ENCODE results near the gene CSGALNACT2. TPM values are rescaled to one million over a fixed set of nuclear protein-coding genes. Genes with fewer than 3 reads are reported as not detected.

CSGALNACT2 gene
- total and polyA plus RNA-seq, 9 of the 15 experiments (the other 6 are each of a cell fraction or from before 2014, with no cell fraction given), result 1.4 to 7.3 (median 3.5) TPM

GRCh38 chr10:43204943-43205671 is 66.9 kb downstream of the CSGALNACT2 start (continued):
- TF ChIP-seq SIX5 (IDR thresholded peaks at IDR 0.05; ENCODE audit: borderline replicate concordance in 1 of 2, insufficient read depth in 1 of 2, low read depth in 1 of 2, low read length in 2 of 2) (no peak), KLF6 (CRISPR knock-in tag; IDR thresholded peaks at IDR 0.05; ENCODE audit: borderline replicate concordance) (no peak), EGR1 (conservative IDR thresholded peaks at IDR 0.05) (peak; percentile 78), BMI1 (IDR thresholded peaks at IDR 0.05; ENCODE audit: low read length) (no peak), PHB (CRISPR knock-in tag; IDR thresholded peaks at IDR 0.05) (no peak), RUNX1 (IDR thresholded peaks at IDR 0.05; ENCODE audit: low read depth) (0 out of 2 replicates have a peak, but pooled peaks have one; percentile 14), IRF2 (CRISPR knock-in tag; IDR thresholded peaks at IDR 0.05) (no peak), FOXP1 (CRISPR knock-in tag; IDR thresholded peaks at IDR 0.05) (no peak), RBM17 (IDR thresholded peaks at IDR 0.05; ENCODE audit: borderline replicate concordance, low read depth, low read length) (no peak), L3MBTL2 (IDR thresholded peaks at IDR 0.05) (no peak), ZNF696 (CRISPR knock-in tag; conservative IDR thresholded peaks at IDR 0.05) (no peak), FOXO4 (CRISPR knock-in tag; IDR thresholded peaks at IDR 0.05) (no peak), ILF3 (IDR thresholded peaks at IDR 0.05; ENCODE audit: borderline replicate concordance) (no peak), TEAD4 (IDR thresholded peaks at IDR 0.05; ENCODE audit: low read length) (no peak), TEAD4 (CRISPR knock-in tag; IDR thresholded peaks at IDR 0.05; ENCODE audit: borderline replicate concordance) (no peak), ZNF76 (CRISPR knock-in tag; IDR thresholded peaks at IDR 0.05; ENCODE audit: borderline replicate concordance) (no peak), SMARCC2 (IDR thresholded peaks at IDR 0.05; ENCODE audit: low read depth) (no peak), PHB2 (IDR thresholded peaks at IDR 0.05; ENCODE audit: low read depth) (no peak), JUND (IDR thresholded peaks at IDR 0.05; ENCODE audit: borderline replicate concordance, low read depth, low read length) (0 out of 2 replicates have a peak, but pooled peaks have one; percentile 14), JUND (tag; IDR thresholded peaks at IDR 0.05; ENCODE audit: borderline replicate concordance, low read depth, low read length) (no peak), MTA3 (IDR thresholded peaks at IDR 0.05; ENCODE audit: borderline replicate concordance) (no peak), STAG1 (CRISPR knock-in tag; IDR thresholded peaks at IDR 0.05; ENCODE audit: borderline replicate concordance) (peak; percentile 39), ZBTB1 (CRISPR knock-in tag; IDR thresholded peaks at IDR 0.05; ENCODE audit: borderline replicate concordance, low read depth) (no peak), E2F3 (CRISPR knock-in tag; IDR thresholded peaks at IDR 0.05) (no peak), POLR2B (IDR thresholded peaks at IDR 0.05; ENCODE audit: low read depth, partially characterized antibody) (no peak), POLR2A (conservative IDR thresholded peaks at IDR 0.05) (no peak)
- TF ChIP-seq, protein P1, sequence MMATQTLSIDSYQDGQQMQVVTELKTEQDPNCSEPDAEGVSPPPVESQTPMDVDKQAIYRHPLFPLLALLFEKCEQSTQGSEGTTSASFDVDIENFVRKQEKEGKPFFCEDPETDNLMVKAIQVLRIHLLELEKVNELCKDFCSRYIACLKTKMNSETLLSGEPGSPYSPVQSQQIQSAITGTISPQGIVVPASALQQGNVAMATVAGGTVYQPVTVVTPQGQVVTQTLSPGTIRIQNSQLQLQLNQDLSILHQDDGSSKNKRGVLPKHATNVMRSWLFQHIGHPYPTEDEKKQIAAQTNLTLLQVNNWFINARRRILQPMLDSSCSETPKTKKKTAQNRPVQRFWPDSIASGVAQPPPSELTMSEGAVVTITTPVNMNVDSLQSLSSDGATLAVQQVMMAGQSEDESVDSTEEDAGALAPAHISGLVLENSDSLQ (IDR thresholded peaks at IDR 0.05), result peak; percentile 65
- TF ChIP-seq, protein P2, sequence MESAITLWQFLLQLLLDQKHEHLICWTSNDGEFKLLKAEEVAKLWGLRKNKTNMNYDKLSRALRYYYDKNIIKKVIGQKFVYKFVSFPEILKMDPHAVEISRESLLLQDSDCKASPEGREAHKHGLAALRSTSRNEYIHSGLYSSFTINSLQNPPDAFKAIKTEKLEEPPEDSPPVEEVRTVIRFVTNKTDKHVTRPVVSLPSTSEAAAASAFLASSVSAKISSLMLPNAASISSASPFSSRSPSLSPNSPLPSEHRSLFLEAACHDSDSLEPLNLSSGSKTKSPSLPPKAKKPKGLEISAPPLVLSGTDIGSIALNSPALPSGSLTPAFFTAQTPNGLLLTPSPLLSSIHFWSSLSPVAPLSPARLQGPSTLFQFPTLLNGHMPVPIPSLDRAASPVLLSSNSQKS (CRISPR knock-in tag; IDR thresholded peaks at IDR 0.05), result no peak
